Measurements from ENCODE around the gene LAMA3.

- no peak for TF ChIP-seq POLR2A (IDR thresholded peaks at IDR 0.05; ENCODE audit: low read depth, low read length)
- no peak for TF ChIP-seq CTCF (IDR thresholded peaks at IDR 0.05; ENCODE audit: extremely low read depth in 1 of 2, insufficient read depth in 1 of 2, low read depth in 1 of 2, low read length in 2 of 2)
- peak; percentile 21 for TF ChIP-seq POLR2AphosphoS5 (IDR thresholded peaks at IDR 0.05; ENCODE audit: insufficient read depth, low read depth, low read length)
- TF ChIP-seq FOS (IDR thresholded peaks at IDR 0.05; ENCODE audit: borderline replicate concordance, insufficient read depth, low read length): no peak
- TF ChIP-seq, protein P1, sequence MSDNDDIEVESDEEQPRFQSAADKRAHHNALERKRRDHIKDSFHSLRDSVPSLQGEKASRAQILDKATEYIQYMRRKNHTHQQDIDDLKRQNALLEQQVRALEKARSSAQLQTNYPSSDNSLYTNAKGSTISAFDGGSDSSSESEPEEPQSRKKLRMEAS (IDR thresholded peaks at IDR 0.05; ENCODE audit: insufficient read depth, insufficient read length): no peak
- TF ChIP-seq EZH2 (IDR thresholded peaks at IDR 0.05; ENCODE audit: borderline replicate concordance, low read depth, low read length, severe bottlenecking): no peak
- TF ChIP-seq JUN (IDR thresholded peaks at IDR 0.05; ENCODE audit: borderline replicate concordance, insufficient read depth, insufficient read length, low read depth): no peak
These were observed 211.7 kb downstream of the LAMA3 start for GRCh38 chr18:23900994-23901393.

Measured in endothelial cell of umbilical vein (primary cell).